ENCODE data around the gene STX11. TPM values are rescaled to one million over a fixed set of nuclear protein-coding genes. Genes with fewer than 3 reads are reported as not detected.

STX11 gene
- total RNA-seq, 1 experiment from 2014 or later = 0.69 TPM

DNA sequence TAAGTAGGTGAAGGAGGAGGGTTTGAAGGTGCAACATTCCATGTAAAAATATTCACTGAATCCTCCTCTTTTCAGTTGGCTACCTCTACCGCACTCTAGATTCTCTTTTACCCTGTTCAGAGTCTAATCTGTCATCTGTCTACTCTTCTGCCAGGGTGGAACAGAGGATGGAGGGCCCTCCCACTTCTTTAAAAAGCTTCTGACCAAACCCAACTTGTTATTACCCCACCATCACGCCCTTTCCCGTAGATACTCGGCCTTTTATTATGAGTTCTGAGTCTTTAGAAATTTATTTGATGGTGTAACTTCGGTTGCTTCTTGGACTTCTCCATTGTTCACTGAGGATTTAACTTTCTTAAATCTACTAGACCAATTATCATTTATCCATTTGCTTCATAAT, 11.7 kb downstream of the STX11 start:
- no peak overlapping the region for H3K9ac ChIP-seq (ENCODE audit: low read length)
- POLR2A ChIA-PET = no interaction called here
- H3K9me3 ChIP-seq (ENCODE audit: control insufficient read depth in 1 of 2, insufficient read depth in 1 of 2, low read depth in 1 of 2, low read length in 2 of 2) = no peaks in the 10 kb centered on the region
- DNase-seq (ENCODE audit: low read depth, low spot score) (no peak), ATAC-seq (no peak)
- TF ChIP-seq TCF7L2 (IDR thresholded peaks at IDR 0.05; ENCODE audit: borderline replicate concordance, extremely low read depth, insufficient read depth, insufficient read length) (no peak), ZNF274 (IDR thresholded peaks at IDR 0.05; ENCODE audit: low read depth, low read length) (no peak), ZFX (IDR thresholded peaks at IDR 0.05) (no peak), MAX (IDR thresholded peaks at IDR 0.05) (no peak), POLR2AphosphoS5 (IDR thresholded peaks at IDR 0.05; ENCODE audit: low read depth, low read length) (no peak), CBX3 (IDR thresholded peaks at IDR 0.05; ENCODE audit: low read depth) (no peak), RAD21 (IDR thresholded peaks at IDR 0.05; ENCODE audit: low read depth) (no peak), POLR2A (IDR thresholded peaks at IDR 0.05; ENCODE audit: borderline replicate concordance, extremely low read depth, insufficient read depth, insufficient read length) (no peak), SRF (IDR thresholded peaks at IDR 0.05; ENCODE audit: low read depth) (no peak), EZH2phosphoT487 (IDR thresholded peaks at IDR 0.05; ENCODE audit: borderline replicate concordance) (no peak)
- TF ChIP-seq, protein P1, sequence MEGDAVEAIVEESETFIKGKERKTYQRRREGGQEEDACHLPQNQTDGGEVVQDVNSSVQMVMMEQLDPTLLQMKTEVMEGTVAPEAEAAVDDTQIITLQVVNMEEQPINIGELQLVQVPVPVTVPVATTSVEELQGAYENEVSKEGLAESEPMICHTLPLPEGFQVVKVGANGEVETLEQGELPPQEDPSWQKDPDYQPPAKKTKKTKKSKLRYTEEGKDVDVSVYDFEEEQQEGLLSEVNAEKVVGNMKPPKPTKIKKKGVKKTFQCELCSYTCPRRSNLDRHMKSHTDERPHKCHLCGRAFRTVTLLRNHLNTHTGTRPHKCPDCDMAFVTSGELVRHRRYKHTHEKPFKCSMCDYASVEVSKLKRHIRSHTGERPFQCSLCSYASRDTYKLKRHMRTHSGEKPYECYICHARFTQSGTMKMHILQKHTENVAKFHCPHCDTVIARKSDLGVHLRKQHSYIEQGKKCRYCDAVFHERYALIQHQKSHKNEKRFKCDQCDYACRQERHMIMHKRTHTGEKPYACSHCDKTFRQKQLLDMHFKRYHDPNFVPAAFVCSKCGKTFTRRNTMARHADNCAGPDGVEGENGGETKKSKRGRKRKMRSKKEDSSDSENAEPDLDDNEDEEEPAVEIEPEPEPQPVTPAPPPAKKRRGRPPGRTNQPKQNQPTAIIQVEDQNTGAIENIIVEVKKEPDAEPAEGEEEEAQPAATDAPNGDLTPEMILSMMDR (IDR thresholded peaks at IDR 0.05 in 2 of 3, conservative IDR thresholded peaks at IDR 0.05 in 1 of 3; ENCODE audit: borderline replicate concordance in 1 of 3, insufficient read depth in 1 of 3, low read depth in 2 of 3, low read length in 2 of 3) = no peak
- TF ChIP-seq, protein P2, sequence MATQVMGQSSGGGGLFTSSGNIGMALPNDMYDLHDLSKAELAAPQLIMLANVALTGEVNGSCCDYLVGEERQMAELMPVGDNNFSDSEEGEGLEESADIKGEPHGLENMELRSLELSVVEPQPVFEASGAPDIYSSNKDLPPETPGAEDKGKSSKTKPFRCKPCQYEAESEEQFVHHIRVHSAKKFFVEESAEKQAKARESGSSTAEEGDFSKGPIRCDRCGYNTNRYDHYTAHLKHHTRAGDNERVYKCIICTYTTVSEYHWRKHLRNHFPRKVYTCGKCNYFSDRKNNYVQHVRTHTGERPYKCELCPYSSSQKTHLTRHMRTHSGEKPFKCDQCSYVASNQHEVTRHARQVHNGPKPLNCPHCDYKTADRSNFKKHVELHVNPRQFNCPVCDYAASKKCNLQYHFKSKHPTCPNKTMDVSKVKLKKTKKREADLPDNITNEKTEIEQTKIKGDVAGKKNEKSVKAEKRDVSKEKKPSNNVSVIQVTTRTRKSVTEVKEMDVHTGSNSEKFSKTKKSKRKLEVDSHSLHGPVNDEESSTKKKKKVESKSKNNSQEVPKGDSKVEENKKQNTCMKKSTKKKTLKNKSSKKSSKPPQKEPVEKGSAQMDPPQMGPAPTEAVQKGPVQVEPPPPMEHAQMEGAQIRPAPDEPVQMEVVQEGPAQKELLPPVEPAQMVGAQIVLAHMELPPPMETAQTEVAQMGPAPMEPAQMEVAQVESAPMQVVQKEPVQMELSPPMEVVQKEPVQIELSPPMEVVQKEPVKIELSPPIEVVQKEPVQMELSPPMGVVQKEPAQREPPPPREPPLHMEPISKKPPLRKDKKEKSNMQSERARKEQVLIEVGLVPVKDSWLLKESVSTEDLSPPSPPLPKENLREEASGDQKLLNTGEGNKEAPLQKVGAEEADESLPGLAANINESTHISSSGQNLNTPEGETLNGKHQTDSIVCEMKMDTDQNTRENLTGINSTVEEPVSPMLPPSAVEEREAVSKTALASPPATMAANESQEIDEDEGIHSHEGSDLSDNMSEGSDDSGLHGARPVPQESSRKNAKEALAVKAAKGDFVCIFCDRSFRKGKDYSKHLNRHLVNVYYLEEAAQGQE (IDR thresholded peaks at IDR 0.05; ENCODE audit: low read depth) = no peak
- peaks cover 2 to 16% of the 10 kb centered on the region in 2 experiments; a peak in 2 of 4 replicates for H3K4me1 ChIP-seq (ENCODE audit: control insufficient read depth in 1 of 2, insufficient read depth in 2 of 2, low read length in 2 of 2)
- RAD21 ChIA-PET (ENCODE audit: low non-redundant PET in 1 of 2, low total read pairs in 2 of 2, uncharacterized antibody in 2 of 2, unreplicated experiment in 2 of 2) = no interaction called here
- no peak overlapping the region for H3K4me2 ChIP-seq (ENCODE audit: low read length)
- H3K36me3 ChIP-seq (ENCODE audit: control insufficient read depth in 1 of 2, insufficient read depth in 2 of 2, low read length in 2 of 2) = no peaks in the 10 kb centered on the region
- no peaks in the 10 kb centered on the region for H4K20me1 ChIP-seq (ENCODE audit: insufficient read depth)
- no TSS peak for BruUV-seq (replicated peaks)
- no peak overlapping the region for H2AFZ ChIP-seq (ENCODE audit: low read depth, low read length, poor library complexity, severe bottlenecking)
- H3K27ac ChIP-seq (ENCODE audit: low read depth, low read length) = no peak overlapping the region
- no peak overlapping the region for H3K4me3 ChIP-seq (replicated peaks in 1 of 2; ENCODE audit: low read depth in 1 of 2, low read length in 2 of 2)
- CTCF ChIA-PET = no interaction called here
- H3K79me2 ChIP-seq (ENCODE audit: insufficient read depth, low read length) = no peaks in the 10 kb centered on the region
- intact Hi-C loops (cut with micrococcal nuclease) = no loop called here
- H3K9me2 ChIP-seq (ENCODE audit: insufficient read depth) = no peaks in the 10 kb centered on the region
- H3K27me3 ChIP-seq (ENCODE audit: insufficient read depth, low read length) = no peaks in the 10 kb centered on the region
